LNCAP (cell line): Measurements from ENCODE around the gene MAN1A1.

ENCODE experiments used
- TF ChIP-seq, protein P1 (sequence below): fragments of 450-650 bp; IDR thresholded peaks from 2 replicates; pipeline ENCODE4 v1.5.1; 2017; ENCODE audit warnings: mild to moderate bottlenecking

The MAN1A1 gene

DNA sequence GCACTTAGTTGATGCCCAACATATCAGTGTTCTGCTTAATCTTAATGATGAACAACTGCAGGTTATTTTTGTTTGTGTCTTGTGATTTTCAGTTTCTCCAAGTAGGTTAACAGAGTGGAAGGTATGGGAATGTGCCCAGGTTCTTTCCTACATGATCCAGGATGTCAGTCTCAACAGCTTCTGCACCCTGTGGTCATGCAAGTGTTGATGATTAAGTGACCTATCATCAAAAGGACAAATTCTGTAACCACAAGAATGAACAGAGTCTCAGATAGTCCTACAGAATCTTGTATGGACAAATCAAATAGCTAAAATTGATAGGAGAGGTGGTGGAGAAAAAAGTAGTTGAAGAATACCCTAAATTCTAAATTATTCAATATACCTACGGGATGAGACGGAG lies 26.1 kb downstream of the MAN1A1 start:
- TF ChIP-seq, protein P1, sequence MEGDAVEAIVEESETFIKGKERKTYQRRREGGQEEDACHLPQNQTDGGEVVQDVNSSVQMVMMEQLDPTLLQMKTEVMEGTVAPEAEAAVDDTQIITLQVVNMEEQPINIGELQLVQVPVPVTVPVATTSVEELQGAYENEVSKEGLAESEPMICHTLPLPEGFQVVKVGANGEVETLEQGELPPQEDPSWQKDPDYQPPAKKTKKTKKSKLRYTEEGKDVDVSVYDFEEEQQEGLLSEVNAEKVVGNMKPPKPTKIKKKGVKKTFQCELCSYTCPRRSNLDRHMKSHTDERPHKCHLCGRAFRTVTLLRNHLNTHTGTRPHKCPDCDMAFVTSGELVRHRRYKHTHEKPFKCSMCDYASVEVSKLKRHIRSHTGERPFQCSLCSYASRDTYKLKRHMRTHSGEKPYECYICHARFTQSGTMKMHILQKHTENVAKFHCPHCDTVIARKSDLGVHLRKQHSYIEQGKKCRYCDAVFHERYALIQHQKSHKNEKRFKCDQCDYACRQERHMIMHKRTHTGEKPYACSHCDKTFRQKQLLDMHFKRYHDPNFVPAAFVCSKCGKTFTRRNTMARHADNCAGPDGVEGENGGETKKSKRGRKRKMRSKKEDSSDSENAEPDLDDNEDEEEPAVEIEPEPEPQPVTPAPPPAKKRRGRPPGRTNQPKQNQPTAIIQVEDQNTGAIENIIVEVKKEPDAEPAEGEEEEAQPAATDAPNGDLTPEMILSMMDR: no peak

DNA sequence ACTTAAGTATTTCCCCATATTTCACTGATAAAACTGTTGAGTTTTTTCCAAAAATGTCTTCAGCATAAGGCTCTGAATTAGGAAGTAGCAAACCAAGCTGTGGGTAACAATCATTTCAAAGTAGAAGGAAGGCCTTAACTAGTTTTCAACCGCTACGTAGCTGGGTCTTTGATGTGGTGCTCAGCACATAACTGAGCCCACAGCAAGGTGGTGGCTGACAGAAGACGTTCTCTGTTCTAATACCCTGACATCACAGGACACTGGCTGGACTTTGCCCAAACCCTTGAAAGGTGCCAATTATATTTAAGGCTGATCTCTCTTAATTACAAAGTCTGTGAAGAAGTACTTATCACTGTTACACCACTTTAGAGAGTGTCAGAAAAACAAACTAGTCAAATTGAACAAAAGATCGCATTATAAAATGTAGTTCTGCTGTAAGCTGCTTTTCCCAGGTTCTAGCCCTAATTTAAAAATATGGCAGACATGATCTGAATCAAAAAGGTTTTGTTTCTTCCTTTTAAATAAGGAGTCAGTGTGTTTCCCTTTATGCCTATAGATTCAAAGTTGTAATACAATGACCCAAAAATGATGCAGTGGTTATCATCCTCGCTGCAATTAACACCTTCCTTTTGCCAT lies 26.7 kb downstream of the MAN1A1 start:
- TF ChIP-seq, protein P1: no peak

DNA sequence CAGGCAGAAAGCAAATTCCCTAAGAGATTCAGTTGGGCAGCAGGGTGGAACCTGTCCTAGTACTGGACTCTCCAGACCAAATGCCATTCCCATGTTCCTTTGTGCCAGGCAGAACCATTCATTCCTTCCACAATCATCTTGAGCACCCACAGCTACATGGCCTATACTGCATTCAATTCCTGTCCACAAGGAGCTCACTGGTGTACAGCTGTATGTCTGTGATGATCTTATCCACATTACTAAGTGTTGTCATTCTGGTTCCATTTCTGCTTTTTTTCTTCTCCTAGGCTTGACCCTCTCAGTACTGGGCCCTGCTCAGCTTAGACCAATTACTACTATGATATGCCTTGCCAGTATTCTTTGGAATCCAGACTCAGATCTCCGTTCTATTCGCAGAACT lies 27.5 kb downstream of the MAN1A1 start:
- TF ChIP-seq, protein P1: no peak

DNA sequence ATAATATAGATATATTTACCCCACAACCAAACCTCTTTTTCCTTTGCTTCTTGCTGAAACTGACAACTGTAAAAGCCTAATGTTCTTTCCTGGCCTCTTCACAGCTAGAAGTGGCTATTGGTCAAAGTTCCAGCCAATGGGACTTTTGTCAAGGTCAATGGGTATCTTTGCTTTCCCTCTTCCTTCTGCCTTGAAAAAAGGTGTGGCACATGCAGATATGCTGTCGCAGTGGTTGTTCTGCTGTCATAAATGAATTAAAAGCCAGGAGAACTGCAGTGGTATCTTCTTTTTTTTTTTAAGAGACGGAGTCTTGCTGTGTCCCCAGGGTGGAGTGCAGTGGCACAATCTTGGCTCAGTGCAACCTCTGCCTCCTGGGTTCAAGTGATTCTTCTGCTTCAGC lies 29.9 kb downstream of the MAN1A1 start:
- TF ChIP-seq, protein P1: no peak

DNA sequence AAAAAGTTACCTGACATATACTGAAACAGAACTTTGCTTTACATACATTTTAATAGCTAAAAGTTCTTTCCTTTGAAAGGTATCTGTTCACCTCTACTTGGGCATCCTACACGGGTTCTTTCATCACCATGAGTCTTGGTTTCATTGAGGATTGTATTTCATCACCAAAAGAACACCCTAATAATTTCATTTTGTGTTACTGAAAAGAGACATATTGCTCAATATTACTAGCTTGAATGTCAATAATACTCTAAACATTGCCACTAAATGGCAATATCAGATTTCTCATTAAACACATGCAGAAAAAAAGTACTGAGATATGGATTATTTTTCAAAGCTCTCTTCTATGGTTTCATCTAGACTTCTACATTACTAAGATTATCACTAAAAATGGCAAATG lies 30.8 kb downstream of the MAN1A1 start:
- TF ChIP-seq, protein P1: no peak

DNA sequence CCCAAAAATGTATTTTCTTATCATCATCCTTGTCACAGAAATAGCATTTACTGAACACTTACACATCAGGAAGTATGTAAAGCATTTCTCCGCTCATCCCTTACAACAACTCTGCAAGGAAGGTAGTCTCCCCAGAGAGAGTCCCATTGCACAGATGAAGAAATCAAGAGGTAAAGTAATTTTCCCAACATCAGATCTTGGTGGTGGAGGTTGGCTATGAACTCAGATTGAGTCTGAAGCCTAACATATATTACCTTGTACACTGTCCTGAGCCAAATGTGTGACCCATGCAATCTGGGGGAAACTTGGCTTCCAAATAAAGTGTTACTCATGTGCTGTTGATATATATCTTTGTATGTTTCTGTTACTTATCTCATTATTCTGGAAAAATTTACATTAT lies 31.4 kb downstream of the MAN1A1 start:
- TF ChIP-seq, protein P1: no peak

DNA sequence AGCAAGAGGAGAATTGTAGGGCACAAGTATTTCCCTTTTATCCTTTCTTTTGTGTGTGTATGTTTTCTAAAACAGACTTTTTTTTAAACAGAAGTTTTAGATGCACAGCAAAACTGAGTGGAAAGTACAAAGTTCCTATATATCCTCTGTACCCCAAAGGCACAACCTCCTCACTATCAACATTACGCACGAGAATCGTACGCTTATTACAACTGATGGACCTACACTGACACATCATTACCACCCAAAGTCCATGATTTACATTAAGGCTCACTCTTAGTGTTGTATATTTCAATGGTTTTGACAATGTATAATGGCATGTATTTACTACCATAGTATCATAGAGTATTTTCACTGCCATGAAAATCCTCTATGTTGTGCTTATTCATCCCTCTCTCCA lies 32.6 kb downstream of the MAN1A1 start:
- TF ChIP-seq, protein P1: no peak

DNA sequence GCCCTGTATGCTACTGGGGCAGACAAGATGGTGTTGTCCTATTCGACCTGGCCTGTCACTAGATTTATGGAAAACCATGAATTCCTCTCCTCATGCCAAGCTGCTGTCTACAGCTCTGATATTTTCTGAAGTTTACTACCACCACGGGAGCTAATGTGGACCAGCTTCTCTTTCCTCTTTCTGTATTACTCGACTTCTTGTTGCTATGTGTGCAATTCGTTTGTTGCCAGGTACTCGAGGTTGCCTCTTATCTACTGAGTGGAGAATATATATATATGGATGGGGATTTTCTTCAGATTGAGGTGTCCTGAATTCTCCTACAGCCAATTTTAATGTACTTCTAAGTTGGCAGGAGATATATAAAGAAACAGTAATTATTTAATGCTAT lies 34.7 kb downstream of the MAN1A1 start:
- TF ChIP-seq, protein P1: no peak
